Upper lobe of left lung (tissue), 4 donors: Measurements from ENCODE around the gene SPATA3.

ENCODE experiments used
- POLR2A ChIP-seq, 4 donors: fragments of 450-650 bp; IDR thresholded peaks; one replicate each; pipeline ENCODE4 v1.5.1; 2016 to 2017; ENCODE audit warnings: antibody characterized with exemption in 4 of 4, mild to moderate bottlenecking in 2 of 4
- TF ChIP-seq, protein P1 (sequence below), 6 experiments: fragments of 450-650 bp in 4 of 6; fragments of 200-600 bp in 2 of 6; sonication (generic) in 2 of 6; IDR thresholded peaks; one replicate each; pipeline ENCODE4 v1.5.1; 2016 to 2019; ENCODE audit warnings: antibody characterized with exemption in 6 of 6

DNA sequence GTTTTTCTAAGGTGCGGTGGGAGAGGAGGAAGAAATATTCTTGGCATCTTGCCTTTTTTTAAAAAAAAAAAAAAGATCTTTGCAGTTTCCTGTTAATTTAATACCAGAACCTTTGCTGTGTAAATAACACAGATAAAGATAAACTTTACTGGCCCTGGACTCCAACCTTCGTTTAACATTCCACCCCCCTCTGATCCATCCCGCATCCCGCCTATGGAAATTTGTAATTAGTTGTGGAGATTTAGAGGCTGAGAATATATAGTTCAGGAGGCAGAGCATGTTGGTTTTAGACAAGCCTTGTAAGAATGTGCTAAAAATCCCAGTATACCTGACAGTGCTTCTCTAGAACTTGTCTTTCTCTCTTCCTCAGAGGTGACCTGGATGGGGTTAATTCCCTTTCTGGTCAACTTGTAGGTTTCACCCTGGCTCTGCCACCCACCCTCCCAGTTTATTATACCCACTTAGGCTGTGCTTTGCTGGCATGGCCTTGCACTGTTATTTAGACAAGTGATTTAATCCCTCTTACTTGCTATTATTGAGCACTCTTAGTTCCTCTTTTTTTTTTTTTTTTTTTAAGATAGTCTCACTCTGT is 38.5 kb downstream of the SPATA3 start:
- TF ChIP-seq, protein P1, sequence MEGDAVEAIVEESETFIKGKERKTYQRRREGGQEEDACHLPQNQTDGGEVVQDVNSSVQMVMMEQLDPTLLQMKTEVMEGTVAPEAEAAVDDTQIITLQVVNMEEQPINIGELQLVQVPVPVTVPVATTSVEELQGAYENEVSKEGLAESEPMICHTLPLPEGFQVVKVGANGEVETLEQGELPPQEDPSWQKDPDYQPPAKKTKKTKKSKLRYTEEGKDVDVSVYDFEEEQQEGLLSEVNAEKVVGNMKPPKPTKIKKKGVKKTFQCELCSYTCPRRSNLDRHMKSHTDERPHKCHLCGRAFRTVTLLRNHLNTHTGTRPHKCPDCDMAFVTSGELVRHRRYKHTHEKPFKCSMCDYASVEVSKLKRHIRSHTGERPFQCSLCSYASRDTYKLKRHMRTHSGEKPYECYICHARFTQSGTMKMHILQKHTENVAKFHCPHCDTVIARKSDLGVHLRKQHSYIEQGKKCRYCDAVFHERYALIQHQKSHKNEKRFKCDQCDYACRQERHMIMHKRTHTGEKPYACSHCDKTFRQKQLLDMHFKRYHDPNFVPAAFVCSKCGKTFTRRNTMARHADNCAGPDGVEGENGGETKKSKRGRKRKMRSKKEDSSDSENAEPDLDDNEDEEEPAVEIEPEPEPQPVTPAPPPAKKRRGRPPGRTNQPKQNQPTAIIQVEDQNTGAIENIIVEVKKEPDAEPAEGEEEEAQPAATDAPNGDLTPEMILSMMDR (IDR thresholded peaks at IDR 0.05) = no peak
- TF ChIP-seq POLR2A (IDR thresholded peaks at IDR 0.05) = no peak
